Activated T-cell treated with anti-CD3 and anti-CD28 coated beads for 4 hours (primary cell): ENCODE results near the gene EDEM2.
"Not testable (repeated sequence)": the region's sequence is repeated elsewhere in the genome, so short reads cannot be mapped to it uniquely, and the experiment has no call there.

ENCODE experiments used
- DNase-seq: peaks from one replicate; pipeline ENCODE4 v3.0.0-alpha.2; 2020

The EDEM2 gene

DNA sequence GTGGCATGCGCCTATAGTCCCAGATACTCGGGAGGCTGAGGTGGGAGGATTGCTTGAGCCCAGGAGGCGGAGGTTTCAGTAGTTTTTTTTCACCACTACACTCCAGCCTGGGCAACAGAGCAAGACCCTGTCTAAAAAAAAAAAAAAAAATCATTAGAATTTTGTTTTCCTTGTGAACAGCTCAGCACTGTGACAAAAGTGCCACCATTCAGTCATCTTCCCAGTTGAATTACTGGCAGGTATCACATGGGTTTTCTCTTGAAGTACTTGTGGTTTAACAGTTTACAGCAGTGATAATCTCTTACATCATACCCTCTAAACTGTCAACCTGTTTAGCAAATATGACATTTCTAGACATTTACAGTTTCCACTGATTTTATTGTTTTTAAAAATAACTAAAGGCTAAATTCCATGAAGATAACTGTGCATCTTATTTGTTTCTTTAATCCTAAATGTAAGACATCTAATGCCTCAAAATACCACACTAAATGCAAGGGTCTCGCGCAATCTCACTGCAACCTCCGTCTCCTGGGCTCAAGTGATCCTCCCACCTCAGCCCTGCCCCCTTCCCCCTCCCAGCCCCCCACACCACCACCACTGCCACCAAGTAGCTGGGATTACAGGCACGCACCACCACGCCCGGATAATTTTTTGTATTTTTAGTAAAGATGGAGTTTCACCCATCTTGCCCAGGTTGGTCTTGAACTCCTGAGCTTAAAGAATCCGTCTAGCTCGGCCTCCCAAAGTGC is 61.5 kb downstream of the EDEM2 start:
- no peak for DNase-seq

DNA sequence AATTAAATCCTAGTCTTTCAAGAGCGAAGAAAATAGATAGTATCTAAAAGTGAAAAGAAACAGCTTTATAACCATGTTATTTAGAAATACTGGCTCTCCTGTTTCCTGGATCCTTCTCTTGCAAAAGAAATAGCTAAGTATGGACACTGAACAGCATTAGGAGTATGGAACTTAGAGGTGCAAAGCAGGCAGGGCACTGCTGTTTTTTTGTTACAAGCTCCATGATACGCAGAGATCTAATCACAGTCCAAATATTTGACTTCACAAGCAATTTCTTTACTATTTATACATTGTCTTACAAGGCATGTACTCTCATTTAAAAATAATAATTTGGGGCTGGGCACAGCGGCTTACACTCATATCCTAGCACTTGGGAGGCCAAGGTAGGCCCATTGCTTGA is 62.1 kb downstream of the EDEM2 start:
- no peak for DNase-seq

DNA sequence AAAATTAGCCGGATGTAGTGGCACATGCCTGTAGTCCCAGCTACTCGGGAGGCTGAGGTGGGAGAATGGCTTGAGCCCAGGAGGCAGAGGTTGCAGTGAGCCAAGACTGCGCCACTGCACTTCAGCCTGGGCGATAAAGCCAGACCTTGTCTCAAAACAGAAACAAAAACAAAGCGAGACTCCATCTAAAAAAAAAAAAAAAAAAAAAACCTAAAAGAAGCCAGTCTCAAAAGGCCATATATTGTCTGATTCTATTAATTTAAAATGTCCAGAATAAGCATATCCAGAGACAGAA is 66.8 kb downstream of the EDEM2 start:
- DNase-seq = not testable (repeated sequence)

DNA sequence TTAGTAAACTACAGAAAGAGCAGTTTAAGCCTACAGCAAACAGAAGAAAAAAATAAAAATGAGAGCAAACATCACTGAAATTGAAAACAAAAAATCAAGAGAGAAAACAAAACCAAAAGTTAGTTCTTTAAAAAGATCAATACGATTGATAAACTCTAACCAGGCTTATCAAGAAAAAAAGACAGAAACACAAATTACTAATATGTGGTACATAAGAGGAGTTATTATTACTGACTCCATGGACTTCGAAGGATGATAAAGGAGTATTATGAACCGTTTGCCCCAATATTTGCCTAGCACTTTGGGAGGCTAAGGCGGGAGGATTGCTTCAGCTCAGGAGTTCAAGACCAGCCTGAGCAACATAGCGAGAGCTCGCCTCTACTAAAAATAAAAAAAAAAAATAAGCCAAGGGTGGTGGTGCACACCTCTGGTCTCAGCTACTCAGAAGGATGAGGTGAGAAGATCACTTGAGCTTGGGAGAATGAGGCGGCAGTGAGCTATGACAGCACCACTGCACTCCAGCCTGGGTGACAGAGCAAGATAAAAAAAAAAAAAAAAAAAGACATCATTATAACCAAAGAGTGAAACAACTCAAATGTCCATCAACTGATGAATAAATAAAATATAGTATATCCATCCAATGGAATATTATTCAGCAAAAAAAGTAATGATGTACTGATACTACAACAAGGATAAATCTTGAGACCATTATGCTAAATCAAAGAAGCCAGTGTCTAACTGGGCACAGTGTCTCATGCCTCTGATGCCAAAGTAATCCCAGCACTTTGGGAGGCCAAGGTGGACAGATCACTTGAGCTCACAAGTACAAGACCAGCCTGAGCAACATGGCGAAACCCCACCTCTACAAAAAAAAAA is 67.4 kb downstream of the EDEM2 start:
- DNase-seq = no peak

DNA sequence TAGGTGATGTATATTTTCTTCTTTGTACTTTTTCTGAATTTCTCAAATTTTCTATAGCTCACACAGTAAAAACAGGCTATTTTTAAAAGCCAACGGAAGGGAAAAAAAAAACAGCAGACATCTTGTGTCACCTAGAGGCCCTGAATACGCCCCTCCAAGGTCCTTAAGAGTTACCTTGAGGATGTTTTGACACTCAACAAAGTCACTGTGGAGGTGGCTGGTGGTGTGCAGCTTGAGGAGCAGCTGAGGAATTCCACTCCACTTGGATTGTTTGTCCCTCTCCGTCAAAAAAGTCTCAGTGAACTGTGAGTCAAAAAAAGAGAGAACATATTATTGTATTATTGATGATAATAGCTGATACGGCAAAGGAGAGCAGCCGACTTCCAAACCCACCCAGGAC is 69.3 kb downstream of the EDEM2 start:
- no peak for DNase-seq

DNA sequence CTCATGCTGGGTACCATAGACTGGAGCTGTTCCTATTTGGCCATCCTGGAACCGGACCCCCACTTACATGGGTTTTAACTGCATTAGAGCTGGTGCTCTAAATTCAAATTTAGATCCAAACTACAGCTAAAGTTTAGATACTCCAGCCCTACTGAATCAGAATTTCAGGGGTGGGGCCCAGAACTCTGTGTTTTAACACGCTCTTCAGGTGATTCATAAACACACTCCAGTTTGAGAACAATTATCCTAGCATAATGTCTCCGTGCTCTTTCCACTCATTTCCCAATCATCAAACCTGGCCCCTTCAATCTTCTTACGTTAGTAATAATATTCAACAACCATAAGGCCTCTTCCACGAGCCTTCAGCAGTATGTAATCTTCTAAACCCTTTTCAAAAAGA is 69.8 kb downstream of the EDEM2 start:
- DNase-seq = no peak

DNA sequence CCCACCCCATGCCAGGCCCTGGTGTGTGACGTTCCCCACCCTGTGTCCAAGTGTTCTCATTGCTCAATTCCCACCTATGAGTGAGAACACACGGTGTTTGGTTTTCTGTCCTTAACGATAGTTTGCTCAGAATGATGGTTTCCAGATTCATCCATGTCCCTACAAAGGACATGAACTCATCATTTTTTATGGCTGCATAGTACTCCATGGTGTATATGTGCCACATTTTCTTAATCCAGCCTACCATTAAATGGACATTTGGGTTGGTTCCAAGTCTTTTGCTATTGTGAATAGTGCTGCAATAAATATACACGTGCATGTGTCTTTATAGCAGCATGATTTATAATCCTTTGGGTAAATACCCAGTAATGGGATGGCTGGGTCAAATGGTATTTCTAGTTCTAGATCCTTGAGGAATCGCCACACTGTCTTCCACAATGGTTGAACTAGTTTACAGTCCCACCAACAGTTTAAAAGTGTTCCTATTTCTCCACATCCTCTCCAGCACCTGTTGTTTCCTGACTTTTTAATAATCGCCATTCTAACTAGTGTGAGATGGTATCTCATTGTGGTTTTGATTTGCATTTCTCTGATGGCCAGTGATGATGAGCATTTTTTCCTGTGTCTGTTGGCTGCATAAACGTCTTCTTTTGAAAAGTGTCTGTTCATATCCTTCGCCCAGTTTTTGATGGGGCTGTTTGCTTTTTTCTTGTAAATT is 75.5 kb downstream of the EDEM2 start:
- not testable (repeated sequence) for DNase-seq

DNA sequence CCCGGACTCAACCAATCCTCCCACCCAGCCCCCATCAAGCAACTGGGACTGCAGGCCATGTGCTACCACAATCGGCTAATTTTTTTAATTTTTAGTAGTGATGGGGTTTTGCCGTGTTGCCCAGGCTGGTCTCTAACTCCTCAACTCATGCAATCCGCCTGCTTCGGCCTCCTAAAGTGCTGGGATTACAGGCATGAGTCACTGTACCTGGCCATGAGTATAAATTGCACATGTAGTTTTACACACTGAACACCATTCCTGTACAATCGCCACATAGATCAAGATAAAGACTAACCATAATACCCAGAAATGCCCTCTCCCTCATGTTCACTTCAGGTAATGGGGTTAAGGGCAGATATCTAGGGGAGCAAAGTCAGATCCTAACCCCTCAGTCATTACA is 80.9 kb downstream of the EDEM2 start:
- DNase-seq = no peak
